GM21825 (cell line): Measurements from ENCODE around the gene CDK6.
A peak's percentile ranks its signal among the peaks of the same experiment; 100 is the strongest.

Experiments
- ATAC-seq: cut with Tn5 transposase; IDR thresholded peaks from one replicate; pipeline ENCODE4 v1.9.1; 2021; ENCODE audit warnings: mild to moderate bottlenecking, moderate library complexity; ENCODE audit not compliant: unreplicated experiment

Gene CDK6

GRCh38 chr7:92652536-92652935 lies 183.8 kb downstream of the CDK6 start:
- no peak for ATAC-seq

- no peak for ATAC-seq
Measured at GRCh38 chr7:92650391-92650790, 186.0 kb downstream of the CDK6 start.

- peak; percentile 56 for ATAC-seq
Measured at GRCh38 chr7:92648067-92648466, 188.3 kb downstream of the CDK6 start.

GRCh38 chr7:92647652-92648051 lies 188.7 kb downstream of the CDK6 start:
- ATAC-seq: no peak

GRCh38 chr7:92647011-92647625 lies 189.3 kb downstream of the CDK6 start:
- peak; percentile 34 for ATAC-seq

- no peak for ATAC-seq
Measured at GRCh38 chr7:92645114-92646061, 191.0 kb downstream of the CDK6 start.

- ATAC-seq: no peak
Measured at GRCh38 chr7:92644406-92645113, 191.8 kb downstream of the CDK6 start.

GRCh38 chr7:92643821-92644220 lies 192.6 kb downstream of the CDK6 start:
- no peak for ATAC-seq

- peak; percentile 79 for ATAC-seq
Measured at GRCh38 chr7:92641921-92642511, 194.4 kb downstream of the CDK6 start.

GRCh38 chr7:92639966-92640365 lies 196.4 kb downstream of the CDK6 start:
- ATAC-seq: no peak

GRCh38 chr7:92639213-92639896 lies 197.0 kb downstream of the CDK6 start:
- ATAC-seq: no peak

GRCh38 chr7:92636018-92636560 lies 200.3 kb downstream of the CDK6 start:
- ATAC-seq: no peak

- ATAC-seq: no peak
Measured at GRCh38 chr7:92635538-92635937, 200.8 kb downstream of the CDK6 start.

- peak; percentile 33 for ATAC-seq
Measured at GRCh38 chr7:92634924-92635519, 201.4 kb downstream of the CDK6 start.

GRCh38 chr7:92634205-92634604 lies 202.2 kb downstream of the CDK6 start:
- ATAC-seq: no peak

- no peak for ATAC-seq
Measured at GRCh38 chr7:92633211-92633906, 203.0 kb downstream of the CDK6 start.

- no peak for ATAC-seq
Measured at GRCh38 chr7:92632791-92633190, 203.6 kb downstream of the CDK6 start.

- ATAC-seq: no peak
Measured at GRCh38 chr7:92631850-92632487, 204.4 kb downstream of the CDK6 start.
